Measurements from ENCODE around the gene CARTPT.

CARTPT gene

DNA sequence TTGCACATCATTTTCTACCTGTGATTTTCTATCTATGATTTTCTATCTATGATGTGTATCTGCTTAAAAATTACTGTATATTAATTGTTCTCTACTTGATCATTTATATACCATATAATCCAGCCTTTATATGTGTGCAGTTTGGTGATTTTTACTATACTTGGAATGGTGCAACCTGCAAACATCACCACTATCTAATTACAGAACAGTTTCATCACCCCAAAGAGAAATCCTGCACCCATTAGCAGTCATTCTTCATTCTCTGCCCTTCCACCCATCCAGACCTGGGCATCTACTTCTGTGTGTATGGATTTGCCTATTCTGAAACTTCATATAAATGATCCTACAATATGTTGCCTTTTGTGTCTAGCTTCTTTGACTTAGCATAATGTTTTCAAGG is 51.3 kb downstream of the CARTPT start:
- Histone ChIP-seq H3K27me3 (ENCODE audit: insufficient read depth, low read length, poor library complexity, severe bottlenecking) (no peaks in the 10 kb centered on the region), H3K36me3 (ENCODE audit: insufficient read depth, low read length) (no peaks in the 10 kb centered on the region), H3F3A (ENCODE audit: low read depth) (no peaks in the 10 kb centered on the region), H3K4me1 (ENCODE audit: insufficient read depth, low read length, poor library complexity, severe bottlenecking) (peaks cover 26% of the 10 kb centered on the region), H3K9ac (ENCODE audit: low read depth, low read length, poor library complexity, severe bottlenecking) (no peak overlapping the region), H3K79me2 (ENCODE audit: insufficient read depth, low read length) (no peaks in the 10 kb centered on the region), H3K9me2 (replicated peaks; ENCODE audit: low read depth, low read length) (no peaks in the 10 kb centered on the region), H3K4me2 (ENCODE audit: low read depth, low read length, poor library complexity, severe bottlenecking) (no peak overlapping the region), H4K20me1 (ENCODE audit: insufficient read depth, low read length, poor library complexity, severe bottlenecking) (no peaks in the 10 kb centered on the region), H3K9me3 (ENCODE audit: insufficient read depth, low read depth, low read length) (no peaks in the 10 kb centered on the region), H2AFZ (ENCODE audit: low read length) (peak overlapping the region; percentile 38; the same call in 1 of the 2 replicates), H3K4me3 (ENCODE audit: low read length, poor library complexity, severe bottlenecking) (no peak overlapping the region)
- TF ChIP-seq, protein P1, sequence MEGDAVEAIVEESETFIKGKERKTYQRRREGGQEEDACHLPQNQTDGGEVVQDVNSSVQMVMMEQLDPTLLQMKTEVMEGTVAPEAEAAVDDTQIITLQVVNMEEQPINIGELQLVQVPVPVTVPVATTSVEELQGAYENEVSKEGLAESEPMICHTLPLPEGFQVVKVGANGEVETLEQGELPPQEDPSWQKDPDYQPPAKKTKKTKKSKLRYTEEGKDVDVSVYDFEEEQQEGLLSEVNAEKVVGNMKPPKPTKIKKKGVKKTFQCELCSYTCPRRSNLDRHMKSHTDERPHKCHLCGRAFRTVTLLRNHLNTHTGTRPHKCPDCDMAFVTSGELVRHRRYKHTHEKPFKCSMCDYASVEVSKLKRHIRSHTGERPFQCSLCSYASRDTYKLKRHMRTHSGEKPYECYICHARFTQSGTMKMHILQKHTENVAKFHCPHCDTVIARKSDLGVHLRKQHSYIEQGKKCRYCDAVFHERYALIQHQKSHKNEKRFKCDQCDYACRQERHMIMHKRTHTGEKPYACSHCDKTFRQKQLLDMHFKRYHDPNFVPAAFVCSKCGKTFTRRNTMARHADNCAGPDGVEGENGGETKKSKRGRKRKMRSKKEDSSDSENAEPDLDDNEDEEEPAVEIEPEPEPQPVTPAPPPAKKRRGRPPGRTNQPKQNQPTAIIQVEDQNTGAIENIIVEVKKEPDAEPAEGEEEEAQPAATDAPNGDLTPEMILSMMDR (conservative IDR thresholded peaks at IDR 0.05; ENCODE audit: low read length), result no peak
- TF ChIP-seq EZH2phosphoT487 (IDR thresholded peaks at IDR 0.05; ENCODE audit: borderline replicate concordance), result no peak

All from Loucy (cell line).